Transverse colon (tissue), 3 donors: ENCODE measurements around the gene BRPF3.

Experiments used
- CTCF ChIP-seq, 5 experiments: fragments of 200-600 bp in 3 of 5; fragments of 450-650 bp in 2 of 5; sonication (generic) in 3 of 5; IDR thresholded peaks; 1 replicate in 2 of 5; 2 replicates in 3 of 5; pipeline ENCODE4 v1.5.1; 2016 to 2017; ENCODE audit warnings: antibody characterized with exemption in 5 of 5, inconsistent platforms in 3 of 5, mild to moderate bottlenecking in 2 of 5, moderate library complexity in 1 of 5
- EP300 ChIP-seq: sonication (generic); formaldehyde crosslinking; IDR thresholded peaks from one replicate; pipeline ENCODE4 v1.6.1; 2017; ENCODE audit warnings: antibody characterized with exemption, low read depth
- POLR2A ChIP-seq: fragments of 450-650 bp; IDR thresholded peaks from one replicate; pipeline ENCODE4 v1.6.1; 2016; ENCODE audit warnings: antibody characterized with exemption, mild to moderate bottlenecking, moderate library complexity

- TF ChIP-seq POLR2A (no peak), CTCF (IDR thresholded peaks at IDR 0.05) (no peak), EP300 (no peak)
Observed at GRCh38 chr6:36229223-36229622, 32.7 kb downstream of the BRPF3 start.
